ENCODE data around the gene TLE3. TPM values are rescaled to one million over a fixed set of nuclear protein-coding genes. Genes with fewer than 3 reads are reported as not detected.

The TLE3 gene
- total and polyA plus RNA-seq, 11 donors = 4.8 to 49.6 (median 16.4) TPM

- DNase-seq (peak in 4 of 5 donors; percentile 69 to 76 (median 74)), ATAC-seq (peak in 2 of 4 donors; percentile 23 to 27)
- WGBS, 4 donors = 6 to 8% (median 6%) methylated on average over 12 of the region's 12 CpGs
- intact Hi-C loops (cut with DNase I) = loop anchor here in 5 of 10 donors (1.0 to 10.0 kb wide), 4 partner anchors 9 to 163 kb away; no protein-coding TSS in a partner anchor
- Histone ChIP-seq H3K36me3 (no peaks in the 10 kb centered on the region), H3K4me3 (peak overlapping the region in 8 of 12 donors; percentile 4 to 91 (median 61)), H3K27me3 (peaks cover 0 to 6% (median 0%) of the 10 kb centered on the region in 9 donors), H3K9me3 (no peaks in the 10 kb centered on the region), H3K4me1 (peaks cover 3 to 47% (median 32%) of the 10 kb centered on the region in 12 donors), H3K27ac (peak overlapping the region in 11 of 12 donors; percentile 23 to 98 (median 78))
- TF ChIP-seq CTCF (IDR thresholded peaks at IDR 0.05) = no peak
- no peak for TF ChIP-seq POLR2A (IDR thresholded peaks at IDR 0.05)
Measured at GRCh38 chr15:70101459-70102113, 3.9 kb upstream of the TLE3 start.

- peak overlapping the region in 11 of 12 donors; percentile 23 to 98 (median 78) for H3K27ac ChIP-seq
- intact Hi-C loops (cut with DNase I) = loop anchor here in 5 of 10 donors (1.0 to 10.0 kb wide), 3 partner anchors 11 to 164 kb away; no protein-coding TSS in a partner anchor
- no peaks in the 10 kb centered on the region for H3K36me3 ChIP-seq
- H3K27me3 ChIP-seq = peaks cover 0 to 10% (median 0%) of the 10 kb centered on the region in 9 donors
- WGBS, 4 donors = 3 to 7% (median 4%) methylated on average over 23 to 54 of the region's 54 CpGs
- peaks cover 3 to 56% (median 34%) of the 10 kb centered on the region in 12 donors for H3K4me1 ChIP-seq
- ATAC-seq = peak in 3 of 4 donors; percentile 4 to 16 (median 11)
- no peaks in the 10 kb centered on the region for H3K9me3 ChIP-seq
- TF ChIP-seq POLR2A (IDR thresholded peaks at IDR 0.05) (no peak), CTCF (IDR thresholded peaks at IDR 0.05) (peak in 6 of 12 donors; percentile 15 to 40 (median 34))
- DNase-seq = peak in 4 of 5 donors; percentile 51 to 84 (median 64)
- peak overlapping the region in 11 of 12 donors; percentile 3 to 91 (median 51) for H3K4me3 ChIP-seq
Measured at GRCh38 chr15:70100474-70101341, 3.0 kb upstream of the TLE3 start.

GRCh38 chr15:70099967-70100473 is 2.3 kb upstream of the TLE3 start:
- intact Hi-C loops (cut with DNase I) = loop anchor here (1.0 to 10.0 kb wide), 17 partner anchors 65 to 637 kb away; no protein-coding TSS in a partner anchor
- TF ChIP-seq POLR2A (IDR thresholded peaks at IDR 0.05) = no peak
- no peak for TF ChIP-seq CTCF (IDR thresholded peaks at IDR 0.05)
- no peak for DNase-seq
- 1 to 3% (median 2%) methylated on average over 17 of the region's 17 CpGs for WGBS, 4 donors
- peak overlapping the region in 10 of 12 donors; percentile 5 to 91 (median 61) for H3K4me3 ChIP-seq
- ATAC-seq = no peak
- H3K4me1 ChIP-seq = peaks cover 5 to 63% (median 40%) of the 10 kb centered on the region in 12 donors
- H3K27me3 ChIP-seq = peaks cover 0 to 10% (median 0%) of the 10 kb centered on the region in 9 donors
- H3K9me3 ChIP-seq = no peaks in the 10 kb centered on the region
- no peaks in the 10 kb centered on the region for H3K36me3 ChIP-seq
- H3K27ac ChIP-seq = peak overlapping the region in 9 of 12 donors; percentile 49 to 98 (median 82)
